GM04503 (cell line): ENCODE data around the gene SMIM5.
A peak's percentile ranks its signal among the peaks of the same experiment; 100 is the strongest.

Experiments used
- DNase-seq: peaks from one replicate; pipeline ENCODE4 v3.0.0-alpha.2; 2012; ENCODE audit warnings: low read depth

SMIM5 gene

DNA sequence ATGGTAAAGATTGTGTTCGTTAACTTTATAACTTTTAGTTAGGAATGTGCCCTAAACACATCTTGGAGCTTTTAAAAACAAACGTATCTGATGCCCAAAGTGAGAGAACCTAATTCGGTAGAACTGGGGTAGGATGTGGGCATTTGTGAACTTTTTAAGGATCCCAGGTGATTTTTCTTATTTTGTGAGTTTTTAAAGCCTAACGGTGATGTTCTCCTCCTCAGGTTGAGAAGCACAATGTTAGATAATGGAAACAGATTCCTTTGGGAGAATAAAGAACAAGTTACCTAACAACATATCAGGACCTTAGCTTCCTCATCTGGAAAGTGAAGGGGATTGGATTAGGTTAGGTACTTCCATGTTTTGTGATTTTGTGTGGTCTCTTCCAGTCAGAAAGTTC lies 34.6 kb downstream of the SMIM5 start:
- DNase-seq: no peak

GRCh38 chr17:75668489-75668888 lies 35.3 kb downstream of the SMIM5 start:
- no peak for DNase-seq

- DNase-seq: no peak
Observed at GRCh38 chr17:75670868-75671267, 37.6 kb downstream of the SMIM5 start.

DNA sequence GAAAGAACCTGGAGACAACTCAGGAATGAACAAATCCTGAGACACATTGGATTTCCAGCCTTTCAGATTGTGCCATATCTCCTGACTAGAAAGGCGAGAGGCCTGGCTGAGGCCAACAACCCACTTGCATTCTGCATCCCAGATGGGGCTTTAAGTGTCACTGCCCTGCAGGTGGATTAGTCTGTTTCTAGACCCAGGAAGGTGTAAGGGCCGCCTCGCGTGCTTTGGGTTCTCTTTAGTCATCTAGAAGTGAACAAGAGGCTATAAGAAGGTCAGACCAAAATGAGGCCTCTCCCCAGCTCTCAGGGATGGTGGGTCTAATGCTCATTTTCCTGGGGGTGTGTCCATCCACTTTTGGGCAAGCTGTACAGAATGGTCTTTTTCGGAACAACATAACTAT lies 38.8 kb downstream of the SMIM5 start:
- DNase-seq: no peak

- DNase-seq: no peak
Observed at GRCh38 chr17:75673487-75673886, 40.3 kb downstream of the SMIM5 start.

- DNase-seq: no peak
Observed at GRCh38 chr17:75676461-75676860, 43.2 kb downstream of the SMIM5 start.

- DNase-seq: no peak
Observed at GRCh38 chr17:75679706-75680211, 46.5 kb downstream of the SMIM5 start.

DNA sequence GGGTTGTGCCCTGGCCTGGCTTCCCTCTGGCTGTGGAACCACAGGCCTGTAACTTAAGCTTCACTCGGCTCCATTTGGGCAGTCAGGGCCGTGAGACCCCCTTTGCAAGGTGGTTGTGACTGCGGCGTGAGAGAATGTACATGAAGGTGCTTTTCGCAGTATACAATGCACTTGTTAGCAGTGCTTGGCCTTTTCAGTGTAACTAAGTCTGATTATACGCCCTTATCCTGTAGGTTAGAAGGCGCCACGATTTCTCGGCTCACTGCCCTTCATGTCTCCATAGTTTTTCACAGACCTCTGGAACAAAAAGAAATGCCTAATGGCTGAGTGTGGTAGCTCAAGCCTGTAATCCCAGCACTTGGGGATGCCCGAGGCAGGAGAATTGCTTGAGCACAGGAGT lies 47.2 kb downstream of the SMIM5 start:
- no peak for DNase-seq

DNA sequence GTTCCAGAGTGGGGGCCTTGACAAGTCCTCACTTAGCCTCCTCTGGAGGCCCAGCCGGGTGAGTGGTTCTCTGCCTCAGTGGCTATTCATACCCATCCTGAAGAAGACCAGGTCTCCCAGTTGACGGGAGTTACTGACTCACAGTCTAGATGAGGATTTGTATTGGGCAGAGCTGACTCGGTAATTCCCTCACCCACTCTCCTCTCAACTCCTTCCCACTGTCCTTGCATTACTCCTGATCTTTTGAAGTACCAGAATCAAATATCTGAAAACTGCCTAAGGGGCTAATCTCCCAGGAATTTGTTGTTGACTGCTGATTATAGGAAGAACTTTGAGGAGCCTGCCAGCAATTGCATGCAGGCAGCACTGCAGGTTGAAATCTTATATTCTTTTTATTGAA lies 48.1 kb downstream of the SMIM5 start:
- no peak for DNase-seq

DNA sequence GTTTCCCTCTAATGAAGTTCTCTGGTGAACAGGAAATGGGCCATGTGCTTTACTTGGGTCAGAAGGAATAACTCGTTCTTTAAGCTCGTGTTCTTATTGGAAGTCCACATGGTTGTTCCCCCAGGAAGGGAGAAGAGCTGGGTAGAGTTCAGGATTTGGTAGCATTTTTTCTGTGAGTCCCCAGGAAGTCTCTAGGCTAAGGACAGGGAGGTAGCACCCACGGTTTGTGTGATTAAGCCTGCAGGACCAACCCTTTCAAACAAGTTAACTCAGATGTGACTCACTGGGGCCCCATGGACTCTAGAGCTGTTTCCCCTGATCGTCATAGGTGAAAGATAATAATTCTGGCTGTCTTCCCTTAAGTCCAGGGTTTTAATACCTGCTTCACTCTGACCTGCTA lies 50.3 kb downstream of the SMIM5 start:
- no peak for DNase-seq

DNA sequence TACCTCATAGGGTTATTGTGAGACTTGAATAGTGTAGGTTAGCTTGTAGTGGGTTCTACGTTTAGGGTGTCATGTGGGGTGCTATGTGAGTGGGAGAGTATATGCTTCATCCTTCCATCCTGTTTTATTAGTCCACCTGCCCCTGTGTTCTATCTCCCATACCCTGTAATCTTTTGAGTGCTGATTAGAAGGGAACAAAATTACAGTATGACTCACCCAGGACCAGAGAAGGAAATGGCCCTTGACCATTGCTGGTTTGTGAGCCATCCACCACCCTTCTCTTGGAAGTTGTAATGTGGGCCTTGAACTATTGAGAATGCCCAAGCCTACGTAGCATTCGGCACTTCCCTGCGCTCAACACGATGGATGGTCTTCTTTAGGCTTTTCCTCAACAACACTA lies 51.0 kb downstream of the SMIM5 start:
- no peak for DNase-seq

GRCh38 chr17:75684924-75685323 lies 51.7 kb downstream of the SMIM5 start:
- peak; percentile 54 for DNase-seq

- DNase-seq: no peak
Observed at GRCh38 chr17:75685499-75685898, 52.3 kb downstream of the SMIM5 start.

DNA sequence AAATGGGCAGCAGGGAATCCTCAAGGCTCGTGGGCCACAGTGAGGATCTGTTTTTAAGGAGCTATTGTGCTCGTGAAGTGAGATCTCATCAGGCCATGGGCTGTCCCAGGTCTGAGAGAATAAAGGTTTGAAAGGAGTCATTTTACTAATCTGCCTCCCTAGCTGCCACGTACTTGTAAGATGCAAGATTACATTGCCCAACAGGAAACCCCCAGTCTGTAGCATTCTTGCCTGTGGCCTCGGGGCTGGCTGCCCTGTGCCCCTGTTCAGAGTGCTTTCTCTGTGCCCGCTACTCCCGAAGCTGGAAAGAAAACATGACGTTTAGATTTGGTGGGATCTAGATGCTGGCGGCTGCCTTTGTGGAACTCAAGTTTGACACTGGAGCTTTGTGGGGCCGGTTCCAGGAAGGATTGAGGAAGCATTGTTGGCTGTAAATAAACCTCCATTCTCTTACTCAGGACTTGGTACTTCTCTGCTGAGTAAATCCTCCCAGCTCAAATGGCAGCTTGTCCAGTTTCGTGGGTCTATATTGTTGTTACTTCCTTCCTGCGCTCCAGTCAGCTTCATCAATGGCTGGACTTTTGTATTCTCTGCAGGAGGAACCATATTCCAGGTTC lies 55.1 kb downstream of the SMIM5 start:
- DNase-seq: no peak

GRCh38 chr17:75689441-75689873 lies 56.2 kb downstream of the SMIM5 start:
- DNase-seq: no peak
